Measurements from ENCODE around the gene DUSP8. TPM values are rescaled to one million over a fixed set of nuclear protein-coding genes. Genes with fewer than 3 reads are reported as not detected.

DUSP8 gene
- total and polyA plus RNA-seq, 2 donors (not counting 1 experiment from before 2014, with no cell fraction given) = 4.3 to 7.2 TPM

- H3K9me3 Mint-ChIP-seq (ENCODE audit: insufficient read depth) = peaks cover 3% of the 10 kb centered on the region
- H3K27ac Mint-ChIP-seq = peak overlapping the region; percentile 85
- H3K4me1 Mint-ChIP-seq = peaks cover 20% of the 10 kb centered on the region
- Histone ChIP-seq H3K27me3 (replicated peaks in 1 of 4; ENCODE audit: control extremely low read depth in 1 of 4, control insufficient read depth in 3 of 4, insufficient read depth in 4 of 4, low read length in 3 of 4) (peaks cover 0 to 36% (median 9%) of the 10 kb centered on the region in 4 experiments), H3K4me3 (ENCODE audit: control extremely low read depth in 1 of 5, extremely low read depth in 1 of 5, insufficient read depth in 1 of 5, low read depth in 2 of 5, low read length in 4 of 5) (peak overlapping the region in 4 of 5 experiments; percentile 40 to 75 (median 64)), H2AFZ (ENCODE audit: insufficient read depth, low read depth, low read length, poor library complexity, severe bottlenecking) (peak overlapping the region; percentile 39), H3K4me2 (replicated peaks; ENCODE audit: low read depth, low read length, poor library complexity, severe bottlenecking) (peak overlapping the region; percentile 96), H3K9ac (ENCODE audit: low read length) (peak overlapping the region; percentile 86), H4K20me1 (ENCODE audit: control insufficient read depth, insufficient read depth, low read length, poor library complexity, severe bottlenecking) (no peaks in the 10 kb centered on the region), H3K27ac (ENCODE audit: low read length in 2 of 2) (peak overlapping the region; percentile 85), H3K4me1 (ENCODE audit: control insufficient read depth in 2 of 2, insufficient read depth in 2 of 2, low read length in 2 of 2) (peaks cover 31 to 33% of the 10 kb centered on the region in 2 donors), H3K9me3 (ENCODE audit: control extremely low read depth in 1 of 3, control insufficient read depth in 2 of 3, insufficient read depth in 1 of 3, low read length in 2 of 3) (peaks cover 0 to 6% (median 3%) of the 10 kb centered on the region in 3 donors), H3K79me2 (ENCODE audit: control insufficient read depth, insufficient read depth, low read length) (no peaks in the 10 kb centered on the region), H3K36me3 (replicated peaks in 1 of 2; ENCODE audit: control extremely low read depth in 1 of 2, control insufficient read depth in 1 of 2, extremely low read depth in 1 of 2, insufficient read depth in 2 of 2, low read length in 1 of 2) (no peaks in the 10 kb centered on the region)
- DNase-seq (peak; percentile 65), ATAC-seq (ENCODE audit: low read depth) (peak; percentile 2)
- peak overlapping the region; percentile 84 for H3K4me3 Mint-ChIP-seq
- TF ChIP-seq, protein P1, sequence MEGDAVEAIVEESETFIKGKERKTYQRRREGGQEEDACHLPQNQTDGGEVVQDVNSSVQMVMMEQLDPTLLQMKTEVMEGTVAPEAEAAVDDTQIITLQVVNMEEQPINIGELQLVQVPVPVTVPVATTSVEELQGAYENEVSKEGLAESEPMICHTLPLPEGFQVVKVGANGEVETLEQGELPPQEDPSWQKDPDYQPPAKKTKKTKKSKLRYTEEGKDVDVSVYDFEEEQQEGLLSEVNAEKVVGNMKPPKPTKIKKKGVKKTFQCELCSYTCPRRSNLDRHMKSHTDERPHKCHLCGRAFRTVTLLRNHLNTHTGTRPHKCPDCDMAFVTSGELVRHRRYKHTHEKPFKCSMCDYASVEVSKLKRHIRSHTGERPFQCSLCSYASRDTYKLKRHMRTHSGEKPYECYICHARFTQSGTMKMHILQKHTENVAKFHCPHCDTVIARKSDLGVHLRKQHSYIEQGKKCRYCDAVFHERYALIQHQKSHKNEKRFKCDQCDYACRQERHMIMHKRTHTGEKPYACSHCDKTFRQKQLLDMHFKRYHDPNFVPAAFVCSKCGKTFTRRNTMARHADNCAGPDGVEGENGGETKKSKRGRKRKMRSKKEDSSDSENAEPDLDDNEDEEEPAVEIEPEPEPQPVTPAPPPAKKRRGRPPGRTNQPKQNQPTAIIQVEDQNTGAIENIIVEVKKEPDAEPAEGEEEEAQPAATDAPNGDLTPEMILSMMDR (IDR thresholded peaks at IDR 0.05) = no peak
- TF ChIP-seq EZH2 (IDR thresholded peaks at IDR 0.05; ENCODE audit: borderline replicate concordance, insufficient read depth, low read depth, low read length, poor library complexity, severe bottlenecking) = no peak
- peaks cover 13% of the 10 kb centered on the region for H3K27me3 Mint-ChIP-seq
- intact Hi-C loops (cut with micrococcal nuclease) = loop anchor here (5.0 kb wide), 2 partner anchors 121 to 311 kb away; no protein-coding TSS in a partner anchor
- ChIA-PET CTCF (interaction anchor here (0.8 to 4.2 kb wide), 13 partner anchors 8 to 371 kb away, joined by 3 to 60 read pairs (median 8); partner anchors contain the start of gene BRSK2), POLR2A (interaction anchor here (0.8 to 2.0 kb wide), 2 partner anchors 16 to 26 kb away, joined by 4 to 9 read pairs; no protein-coding TSS in a partner anchor)
- 4% methylated on average over 22 of the region's 37 CpGs for WGBS (ENCODE audit: insufficient coverage)
These were observed 1.2 kb upstream of the DUSP8 start for GRCh38 chr11:1573077-1573902.

Measured in B cell (primary cell).